Measurements from ENCODE around the gene SENP1.

Gene SENP1

DNA sequence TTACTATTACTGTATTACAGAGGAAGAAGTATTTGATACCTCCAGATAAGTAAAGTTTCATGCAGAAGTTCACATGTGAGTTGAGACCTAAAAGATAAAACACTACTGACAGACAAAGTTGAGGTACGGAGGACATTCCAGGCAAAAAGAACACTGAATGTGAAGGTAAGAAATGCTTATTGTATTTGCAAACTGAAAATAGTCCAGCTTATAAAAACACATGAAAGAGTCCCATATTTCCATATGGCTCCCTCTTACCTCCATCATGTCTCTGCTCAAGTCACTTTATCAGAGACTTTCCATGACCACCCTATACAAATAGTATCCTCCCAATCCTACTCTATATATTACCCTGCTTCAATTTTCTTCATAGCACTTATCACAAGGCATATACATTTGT, 35.8 kb downstream of the SENP1 start:
- no peak for DNase-seq
- intact Hi-C loops (cut with DNase I), result no loop called here

DNA sequence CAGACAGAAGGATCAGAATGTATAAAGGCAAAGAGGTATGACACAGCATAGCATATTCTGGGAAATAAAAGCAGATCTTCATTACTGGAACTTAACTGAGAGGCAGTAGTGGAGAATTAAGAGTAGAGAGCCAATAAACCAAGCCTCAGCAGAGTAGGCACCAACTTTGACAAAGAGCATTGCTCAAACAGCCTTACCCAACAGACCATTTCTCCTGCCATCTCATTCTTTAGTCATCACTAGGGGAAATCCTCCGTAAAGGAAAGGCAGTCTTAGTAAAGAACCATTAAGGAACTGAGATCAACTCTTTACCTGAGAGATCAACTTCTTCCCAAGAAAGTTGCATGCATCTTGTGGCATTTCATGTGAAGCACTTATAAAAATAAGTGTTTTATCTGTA, 36.6 kb downstream of the SENP1 start:
- no peak for DNase-seq
- intact Hi-C loops (cut with DNase I), result no loop called here

DNA sequence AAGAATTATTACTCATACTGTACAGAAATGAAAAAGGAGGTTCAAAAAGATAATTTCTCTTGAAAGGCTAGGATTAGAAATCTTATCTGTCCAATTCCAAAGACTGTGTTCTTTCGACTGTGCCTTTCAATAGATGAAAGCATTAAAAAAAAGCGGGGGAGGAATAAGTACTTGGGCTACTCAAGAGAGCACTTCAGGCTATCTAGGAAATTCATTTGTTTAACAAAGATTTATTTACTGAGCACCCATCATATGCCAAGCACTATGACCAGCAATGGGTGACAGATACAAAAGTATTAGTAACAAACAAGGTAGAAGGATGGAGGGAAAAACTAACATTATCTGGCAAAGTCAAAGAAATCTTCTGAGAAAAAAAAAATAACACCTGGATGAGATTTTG, 37.4 kb downstream of the SENP1 start:
- intact Hi-C loops (cut with DNase I), result no loop called here

DNA sequence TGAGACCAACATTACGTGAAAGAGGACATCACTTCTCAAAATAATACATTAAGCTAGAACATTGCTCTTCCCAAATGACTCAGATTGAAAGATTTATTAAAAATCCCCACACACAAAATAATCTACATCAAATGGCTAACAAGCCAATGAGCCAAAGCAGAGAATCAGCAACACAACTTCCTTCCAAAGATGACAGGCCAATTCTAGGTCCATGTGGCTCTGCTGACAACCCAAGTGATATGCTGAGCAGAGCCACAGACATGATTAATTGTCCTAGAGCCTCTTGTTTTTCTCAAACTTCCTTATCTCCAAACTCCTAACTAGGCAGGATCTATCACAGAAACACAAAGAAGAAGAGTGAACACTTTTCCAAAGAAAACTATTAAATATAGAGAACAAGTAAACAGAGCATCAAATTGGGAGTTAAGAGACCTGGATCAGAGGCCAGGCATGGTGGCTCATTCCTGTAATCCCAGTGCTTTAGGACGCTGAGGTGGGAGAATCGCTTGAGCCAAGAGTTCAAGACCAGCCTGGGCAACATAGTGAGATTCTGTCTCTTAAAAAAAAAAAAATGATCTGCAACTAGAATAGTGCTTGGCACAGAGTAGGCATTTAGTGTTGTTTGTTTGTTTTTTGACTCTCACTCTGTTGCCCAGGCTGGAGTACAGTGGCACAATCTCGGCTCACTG, 38.5 kb downstream of the SENP1 start:
- intact Hi-C loops (cut with DNase I), result no loop called here

More for the DNA sequence above, 37.4 kb downstream of the SENP1 start:
- DNase-seq, result no peak

DNA sequence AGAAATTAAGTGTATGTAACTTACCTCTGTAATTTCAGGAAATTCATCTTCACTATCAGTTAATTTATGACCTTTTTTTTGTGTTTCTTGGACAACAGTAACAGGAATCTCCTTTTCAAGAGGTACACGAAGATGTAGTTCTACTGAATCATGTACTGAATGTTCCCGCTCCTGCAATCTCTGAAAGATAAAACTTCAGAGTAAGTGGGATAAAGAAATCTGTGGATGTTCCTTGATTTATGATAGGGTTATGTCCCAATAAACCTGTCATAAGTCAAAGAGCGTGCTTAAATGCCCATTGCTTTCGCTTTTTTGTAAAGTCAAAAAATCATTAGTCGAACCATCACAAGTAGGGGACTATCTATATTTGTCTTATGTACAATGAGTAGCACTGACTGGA, 40.8 kb downstream of the SENP1 start:
- no peak for DNase-seq
- intact Hi-C loops (cut with DNase I), result no loop called here

More for the DNA sequence above, 38.5 kb downstream of the SENP1 start:
- no peak for DNase-seq

DNA sequence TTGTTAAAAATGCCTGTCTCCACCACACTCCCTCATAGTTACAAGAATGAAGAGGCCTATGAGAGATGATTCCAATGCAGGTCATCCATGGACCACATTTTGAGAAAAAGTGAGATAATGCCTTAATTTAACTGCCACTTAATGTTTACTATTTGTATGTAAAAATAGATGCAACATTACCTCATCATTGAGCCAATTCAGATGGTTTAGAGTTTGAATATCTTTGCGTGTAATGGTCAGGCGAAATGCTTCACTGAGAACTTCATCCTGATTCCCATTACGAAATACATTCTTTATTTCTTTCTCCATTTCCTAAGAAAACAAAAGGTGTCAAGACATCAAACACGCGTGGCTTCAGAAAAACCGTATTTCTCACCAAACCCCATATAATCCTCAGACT, 42.3 kb downstream of the SENP1 start:
- DNase-seq, result no peak
- intact Hi-C loops (cut with DNase I), result no loop called here

DNA sequence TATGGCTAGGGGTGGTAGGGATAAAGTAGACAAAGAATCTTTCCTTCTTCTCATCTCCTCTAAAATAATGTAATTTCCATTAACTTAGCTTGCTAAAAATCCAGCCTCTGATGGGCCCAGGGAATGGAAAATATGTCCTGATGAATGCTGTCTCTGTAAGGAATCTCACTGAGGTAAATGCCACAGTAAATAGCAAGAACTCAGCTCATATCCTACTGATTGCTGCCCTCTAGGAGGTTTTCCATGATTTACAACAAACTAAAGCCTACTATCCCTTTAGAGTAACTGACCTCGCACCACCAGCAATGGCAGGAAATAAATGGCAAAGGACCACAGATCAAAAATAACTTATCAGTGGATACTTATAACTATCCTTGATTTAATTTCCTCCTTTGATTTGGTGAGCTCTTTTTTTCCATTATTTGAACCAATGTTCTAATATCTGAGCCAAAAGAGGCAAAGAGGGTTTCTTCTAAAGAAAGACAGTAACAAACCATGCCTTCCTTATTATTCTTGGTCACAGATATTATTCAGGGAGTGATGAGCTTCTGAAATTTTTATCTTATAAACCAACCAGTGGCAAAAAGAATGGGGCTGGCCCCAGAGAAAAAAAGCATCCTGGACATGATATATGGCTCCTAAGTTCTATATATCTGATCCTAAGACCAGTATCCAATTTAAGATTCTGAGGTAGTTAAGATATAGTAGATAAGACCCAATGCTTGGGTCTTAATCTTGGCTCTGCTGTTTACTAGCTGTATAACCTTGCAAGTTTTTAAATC, 43.8 kb downstream of the SENP1 start:
- no peak for DNase-seq
- intact Hi-C loops (cut with DNase I), result no loop called here

DNA sequence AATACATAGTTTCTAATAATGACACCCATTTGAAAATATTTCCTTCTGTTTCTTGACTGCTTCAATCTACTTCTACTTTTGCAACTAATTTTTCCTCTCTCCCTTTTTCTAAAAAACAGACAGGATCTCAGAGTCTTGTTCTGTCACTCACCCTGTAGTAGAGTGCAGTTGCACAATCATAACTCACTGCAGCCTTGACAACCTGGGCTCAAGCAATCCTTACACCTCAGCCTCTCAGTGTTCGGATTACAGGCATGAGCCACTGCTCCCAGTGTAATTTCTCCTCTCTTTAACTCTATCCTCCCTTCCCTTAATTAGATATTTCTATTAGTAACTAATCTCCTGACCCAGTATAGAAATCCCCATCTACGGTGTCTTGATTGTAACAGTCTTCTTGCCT, 45.4 kb downstream of the SENP1 start:
- DNase-seq, result no peak
- intact Hi-C loops (cut with DNase I), result no loop called here

DNA sequence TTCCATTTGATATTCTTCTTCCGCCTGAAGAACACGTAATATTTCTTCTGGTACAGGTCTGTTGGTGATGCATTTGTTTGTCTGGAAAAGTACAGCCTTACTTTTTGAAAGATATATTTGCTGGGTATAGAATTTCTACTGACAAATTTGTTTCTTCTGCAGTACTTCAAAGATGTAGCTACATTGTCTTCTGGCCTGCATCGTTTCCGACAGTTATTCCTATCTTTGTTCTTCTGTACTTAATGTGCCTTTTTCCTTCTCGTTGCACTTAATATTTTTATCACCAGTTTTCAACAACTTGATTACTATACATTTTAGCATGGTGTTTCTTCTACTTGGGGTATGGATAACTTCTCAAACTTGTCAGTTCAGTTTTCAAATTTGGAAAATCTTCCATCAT, 47.1 kb downstream of the SENP1 start:
- intact Hi-C loops (cut with DNase I), result no loop called here
- no peak for DNase-seq

DNA sequence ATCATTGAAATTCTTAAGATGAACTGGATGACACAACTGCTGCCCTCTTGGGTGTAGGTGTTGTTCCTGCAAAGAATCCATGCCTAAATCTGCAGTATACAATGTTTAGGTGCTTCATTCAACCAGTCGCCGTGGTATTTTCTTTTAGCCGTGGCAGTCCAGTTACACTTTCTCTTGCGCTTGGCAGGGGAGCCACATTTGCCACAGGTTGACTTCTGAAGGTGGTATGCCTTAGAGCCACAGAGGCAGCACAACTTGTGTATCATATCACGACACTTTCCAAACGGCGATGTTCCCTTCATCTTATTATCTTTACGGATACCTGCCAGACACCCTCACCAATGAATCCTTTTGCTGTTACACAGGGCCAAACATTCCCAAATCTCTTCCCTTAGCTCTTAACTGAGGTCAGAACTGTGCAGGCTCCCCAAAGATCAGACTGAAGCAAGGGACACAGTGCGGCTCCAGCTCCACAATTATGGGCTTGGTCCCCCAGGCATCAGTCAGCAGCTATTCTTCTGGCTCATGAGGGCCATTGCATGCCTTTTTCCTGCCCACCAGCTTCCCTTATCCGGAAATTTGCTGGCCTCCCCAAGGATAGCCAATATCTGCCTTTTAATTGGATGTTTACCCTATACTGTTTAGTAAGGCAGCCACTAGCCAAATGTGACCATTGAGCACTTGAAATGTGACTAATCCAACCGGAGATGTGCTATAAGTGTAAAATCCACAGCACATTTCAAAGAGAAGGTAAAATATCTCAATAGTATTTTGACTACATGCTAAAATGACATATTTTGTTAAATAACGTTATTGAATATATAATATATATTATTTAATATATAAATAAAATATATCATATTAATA, 50.7 kb downstream of the SENP1 start:
- intact Hi-C loops (cut with DNase I), result no loop called here
- DNase-seq, result no peak

DNA sequence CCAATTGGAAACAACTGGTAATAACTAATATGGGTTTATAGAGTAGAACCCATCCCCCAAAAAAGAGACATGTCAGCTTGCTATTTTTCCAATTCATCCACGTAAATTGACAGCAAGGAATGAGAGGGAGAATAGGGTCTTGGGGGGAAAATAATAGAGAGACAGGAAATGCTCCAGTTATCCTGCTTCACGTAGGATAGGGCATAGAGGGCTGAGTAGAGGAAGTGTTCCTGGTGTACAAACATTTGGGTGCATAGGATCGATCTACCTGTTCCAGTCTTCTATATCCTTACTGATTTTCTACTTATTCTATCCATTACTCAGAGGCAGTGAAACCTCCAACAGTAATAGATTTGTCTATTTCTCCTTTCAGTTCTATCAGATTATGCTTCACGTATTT, 52.0 kb downstream of the SENP1 start:
- intact Hi-C loops (cut with DNase I), result no loop called here
- no peak for DNase-seq

DNA sequence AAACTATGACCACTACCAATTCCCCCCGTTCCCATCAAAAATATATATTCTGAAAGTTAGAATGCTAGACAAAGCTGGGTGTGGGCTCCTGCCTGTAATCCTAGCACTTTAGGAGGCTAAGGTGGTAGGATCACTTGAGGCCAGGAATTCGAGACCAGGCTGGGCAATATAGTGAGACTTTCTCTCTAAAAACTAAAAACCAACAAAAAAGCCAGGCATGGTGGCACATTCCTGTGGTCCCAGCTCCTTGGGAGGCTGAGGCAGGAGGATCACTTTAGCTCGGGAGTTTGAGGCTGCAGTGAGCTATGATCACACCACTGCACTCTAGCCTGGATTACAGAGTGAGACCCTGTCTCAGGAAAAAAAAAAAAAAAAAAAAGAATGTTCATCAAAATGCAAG, 52.8 kb downstream of the SENP1 start:
- intact Hi-C loops (cut with DNase I), result no loop called here
- no peak for DNase-seq

DNA sequence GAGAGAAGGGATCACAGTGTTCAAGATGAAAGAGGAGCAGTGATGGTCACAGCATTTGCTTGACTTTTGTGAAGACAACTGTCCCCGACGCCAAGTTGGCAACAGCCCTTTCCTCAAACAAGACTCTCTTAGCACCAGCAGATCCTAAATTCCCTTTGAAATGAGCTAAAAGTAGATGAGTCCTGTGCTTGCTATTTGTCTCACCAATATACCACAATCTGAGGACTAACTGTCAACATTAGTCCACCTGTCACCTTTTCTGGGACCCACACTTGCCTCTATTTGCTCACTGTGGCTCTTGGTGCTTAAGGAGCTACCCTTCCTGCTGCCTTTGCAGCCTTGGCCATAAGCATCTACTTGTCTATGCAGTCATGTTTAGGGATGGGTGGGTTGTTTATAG, 54.2 kb downstream of the SENP1 start:
- intact Hi-C loops (cut with DNase I), result no loop called here

DNA sequence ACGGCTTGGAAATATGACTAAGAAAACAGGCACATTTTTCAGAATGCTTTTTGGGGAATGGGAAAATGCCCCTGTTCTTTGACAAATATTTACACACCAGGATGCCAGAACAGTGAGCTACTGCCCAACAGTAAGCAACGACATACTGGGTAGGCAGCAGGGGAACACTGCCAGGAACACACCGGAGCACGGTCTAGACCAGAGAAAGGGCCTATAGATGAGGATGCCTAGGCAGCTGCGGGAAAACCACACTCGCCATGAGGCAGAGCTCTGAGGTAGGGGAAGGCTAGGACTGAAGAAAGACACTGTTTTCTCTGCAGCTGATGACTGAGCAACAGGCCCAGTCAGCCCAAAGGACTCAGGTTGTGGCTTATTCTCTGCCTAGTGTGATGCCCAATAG, 55.7 kb downstream of the SENP1 start:
- DNase-seq, result no peak
- intact Hi-C loops (cut with DNase I), result no loop called here

More for the DNA sequence above, 54.2 kb downstream of the SENP1 start:
- DNase-seq, result no peak

DNA sequence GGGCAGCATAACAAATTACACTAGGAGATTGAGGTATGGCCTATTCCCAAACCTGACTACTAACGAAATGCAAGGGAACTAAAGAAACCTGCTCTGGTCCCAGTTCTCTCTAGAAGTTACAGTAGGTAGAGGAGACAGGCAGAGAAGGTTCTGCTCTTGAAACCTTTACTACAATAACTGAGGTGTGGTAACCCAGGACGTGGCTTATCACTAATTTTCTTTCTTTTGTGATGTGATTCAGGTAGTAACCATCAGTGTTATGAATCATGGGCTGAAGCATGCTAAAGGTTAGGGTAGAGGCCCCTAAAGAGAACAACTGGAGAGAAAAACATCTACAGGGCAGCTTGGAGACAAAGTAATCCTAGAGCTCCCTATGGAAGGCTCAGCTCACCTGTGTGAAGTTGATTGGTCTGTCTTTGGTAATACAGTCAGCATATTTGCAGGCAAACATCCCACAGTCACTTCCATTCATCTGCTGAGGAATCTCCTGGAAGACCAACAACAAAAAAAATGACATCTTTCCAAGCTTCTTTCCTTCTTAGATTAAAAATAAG, 59.8 kb downstream of the SENP1 start:
- intact Hi-C loops (cut with DNase I), result no loop called here
- no peak for DNase-seq

DNA sequence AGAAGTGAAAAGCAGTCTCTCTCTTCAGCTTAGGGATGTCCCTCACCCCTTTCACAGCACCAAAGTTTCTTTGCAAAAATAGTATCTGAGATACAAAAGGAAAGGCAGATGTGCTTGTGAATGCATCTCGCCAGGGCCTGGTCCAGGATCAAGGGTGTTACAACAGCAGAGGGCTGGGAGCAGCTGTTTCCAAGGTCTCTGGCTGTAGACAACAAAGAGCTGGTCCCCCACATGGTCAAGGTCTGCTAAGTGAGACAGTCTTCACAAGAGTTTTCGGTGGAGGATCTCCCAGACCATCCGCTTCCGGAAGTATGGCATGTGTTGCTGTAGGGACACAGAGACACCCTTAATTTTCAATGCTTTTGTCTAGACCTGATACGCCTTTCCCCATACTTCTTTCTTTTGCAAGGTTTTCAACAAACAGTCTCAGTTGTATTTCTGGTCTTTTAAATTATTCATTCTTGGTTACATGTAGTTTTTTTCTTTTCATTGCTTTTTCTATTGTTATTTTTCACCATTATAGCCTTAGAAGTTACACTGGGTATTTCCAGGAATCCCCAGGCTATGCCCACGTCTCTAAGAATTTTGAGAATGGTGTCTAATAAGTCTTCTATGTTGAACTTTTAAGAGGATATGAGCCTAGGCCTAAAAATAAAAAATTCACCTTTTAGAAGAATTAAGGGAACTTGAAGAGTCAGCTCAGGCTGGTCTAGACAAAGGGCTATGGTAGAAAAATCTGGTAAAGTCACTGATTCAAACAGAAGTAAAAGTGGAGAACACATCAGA, 60.6 kb downstream of the SENP1 start:
- no peak for DNase-seq
- intact Hi-C loops (cut with DNase I), result no loop called here

DNA sequence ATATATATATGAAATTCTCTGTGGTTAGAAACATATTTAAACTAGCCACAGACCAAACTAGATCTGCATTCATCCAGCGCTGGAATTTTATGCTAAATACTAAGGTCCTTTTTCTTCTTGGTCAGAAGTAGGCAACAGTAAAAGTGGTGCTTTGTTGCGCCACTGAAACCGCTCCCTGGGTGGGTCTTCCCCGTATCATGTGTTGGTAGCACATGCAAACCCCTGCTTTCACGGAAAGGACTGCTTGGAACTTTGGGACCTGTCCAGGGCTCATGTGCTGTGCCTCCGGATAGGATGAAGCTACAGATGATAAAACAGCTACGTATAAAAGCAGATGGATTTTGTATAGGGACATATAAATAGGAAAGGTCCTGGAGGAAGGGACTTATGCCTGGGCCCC, 61.5 kb downstream of the SENP1 start:
- no peak for DNase-seq
- intact Hi-C loops (cut with DNase I), result no loop called here

DNA sequence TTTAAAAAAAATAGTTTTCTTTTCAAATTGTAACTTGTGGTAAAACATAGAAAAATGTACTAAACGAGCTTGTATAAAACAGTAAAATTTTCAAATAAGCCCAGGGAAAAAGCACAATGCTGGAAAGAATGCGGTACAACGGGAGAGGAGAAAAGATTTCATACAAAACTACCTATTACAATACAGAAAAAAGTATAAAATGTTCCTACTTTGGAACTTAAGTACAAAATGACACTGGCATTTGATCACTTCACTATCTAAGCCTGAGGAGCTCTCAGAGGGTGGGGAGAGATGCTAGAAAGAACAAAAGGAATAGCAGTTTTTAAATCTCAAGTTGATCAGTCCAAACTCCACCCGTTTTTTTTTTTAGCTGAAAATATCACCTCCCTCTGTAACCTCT, 62.1 kb downstream of the SENP1 start:
- intact Hi-C loops (cut with DNase I), result no loop called here
- DNase-seq, result no peak

DNA sequence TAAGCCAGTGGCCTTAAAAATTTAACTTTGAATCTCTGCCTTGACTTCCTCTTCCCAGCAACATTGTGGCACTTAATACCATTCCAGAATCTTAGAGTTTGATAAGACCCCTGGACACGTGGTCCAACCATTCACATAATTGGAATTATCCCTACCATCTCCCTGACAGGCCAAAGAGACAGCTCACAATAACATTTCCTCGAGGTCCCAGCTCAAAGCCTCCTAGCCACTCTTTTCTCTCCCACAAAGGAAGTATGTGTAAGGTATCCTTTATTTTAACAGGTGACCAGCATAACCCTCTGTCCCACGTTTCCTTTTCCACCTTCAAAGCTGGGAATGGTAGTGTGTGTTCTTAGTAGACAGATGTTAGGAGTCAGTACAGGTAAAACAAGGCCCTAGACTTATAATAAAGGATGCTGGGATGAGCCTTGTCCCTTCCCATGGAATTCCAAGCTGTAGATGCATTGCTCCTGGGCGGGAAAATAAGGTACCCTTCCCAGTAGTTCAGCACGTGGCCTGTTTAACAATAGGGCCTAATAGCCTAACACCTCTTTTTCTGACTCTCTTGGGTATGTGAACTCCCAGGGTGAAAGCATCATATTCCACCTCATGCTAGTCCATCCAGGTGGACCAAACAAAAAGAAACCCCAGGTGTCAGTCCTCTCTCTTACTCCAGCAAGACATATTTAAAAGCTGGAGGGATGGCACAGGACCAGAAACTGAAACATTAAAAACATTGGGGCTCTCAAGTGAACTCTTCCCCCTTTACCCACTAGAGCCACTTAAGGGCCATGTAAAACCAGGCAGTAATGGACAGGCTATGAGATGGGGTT, 64.1 kb downstream of the SENP1 start:
- DNase-seq, result no peak
- intact Hi-C loops (cut with DNase I), result no loop called here

Measured in posterior cingulate gyrus (tissue), 11 donors.